Activated naive CD8-positive, alpha-beta T cell treated with anti-CD3 and anti-CD28 coated beads, Interleukin-2, amount 50 U/mL, for 16 hours (primary cell): ENCODE measurements around the gene MINDY4.

Source experiments
- DNase-seq: peaks from one replicate; pipeline ENCODE4 v3.0.0-alpha.2; 2020; ENCODE audit warnings: low read depth, low spot score

Gene MINDY4

GRCh38 chr7:30930621-30931020 lies 159.4 kb downstream of the MINDY4 start:
- DNase-seq = no peak

- no peak for DNase-seq
Observed at GRCh38 chr7:30931161-30931928, 160.1 kb downstream of the MINDY4 start.

- DNase-seq = no peak
Observed at GRCh38 chr7:30931929-30932540, 160.8 kb downstream of the MINDY4 start.

- no peak for DNase-seq
Observed at GRCh38 chr7:30932562-30932961, 161.3 kb downstream of the MINDY4 start.

GRCh38 chr7:30933124-30933974 lies 162.1 kb downstream of the MINDY4 start:
- DNase-seq = no peak

GRCh38 chr7:30934225-30934624 lies 163.0 kb downstream of the MINDY4 start:
- DNase-seq = no peak

GRCh38 chr7:30934732-30935568 lies 163.7 kb downstream of the MINDY4 start:
- DNase-seq = no peak

GRCh38 chr7:30935569-30935877 lies 164.3 kb downstream of the MINDY4 start:
- no peak for DNase-seq

GRCh38 chr7:30936650-30937245 lies 165.5 kb downstream of the MINDY4 start:
- DNase-seq = no peak

GRCh38 chr7:30937416-30937815 lies 166.2 kb downstream of the MINDY4 start:
- no peak for DNase-seq

- peak; percentile 21 for DNase-seq
Observed at GRCh38 chr7:30938435-30939316, 167.5 kb downstream of the MINDY4 start.

GRCh38 chr7:30941582-30942323 lies 170.5 kb downstream of the MINDY4 start:
- no peak for DNase-seq
